Left colon (tissue), 2 donors: ENCODE data around the gene NCKAP5L. TPM values are rescaled to one million over a fixed set of nuclear protein-coding genes. Genes with fewer than 3 reads are reported as not detected.
A peak's percentile ranks its signal among the peaks of the same experiment; 100 is the strongest.
"Not testable (repeated sequence)": the region's sequence is repeated elsewhere in the genome, so short reads cannot be mapped to it uniquely, and the experiment has no call there.

Source experiments
- ATAC-seq: fragments of 200-7000 bp; cut with Tn5 transposase; one replicate; pipeline ENCODE4 v1.9.1; 2020; ENCODE audit warnings: mild to moderate bottlenecking, moderate library complexity
- DNase-seq, 2 donors: peaks; one replicate each; pipeline ENCODE4 v3.0.0-alpha.2; 2020
- intact Hi-C, 2 donors: fragments of 100-400 bp; cut with DNase I in 1 of 2; cut with micrococcal nuclease in 1 of 2; formaldehyde crosslinking; loops; one replicate each; pipeline versions ENCODE4 v1.11.2 to v1.14.0; 2022; cut with DNase I, micrococcal nuclease
- long read RNA-seq: library from polyadenylated mRNA; unstranded; transcript quantifications from one replicate; pipeline ENCODE4 v2.0.0, GENCODE V29; 2021
- total RNA-seq, 2 donors: library from RNA; stranded (reverse); fragmentation: NEBNext Ultra II Directional; extraction: Animal tissue kit (Norgen Biotek cat#: 25700); gene quantifications; one replicate each; pipeline ENCODE4 v1.2.1, GENCODE V29; 2021
- donor health status: DM: no; HTN: no; CAD: no.
- donor health status: DM: yes; HTN: yes; CAD: no.

Gene NCKAP5L, protein sequence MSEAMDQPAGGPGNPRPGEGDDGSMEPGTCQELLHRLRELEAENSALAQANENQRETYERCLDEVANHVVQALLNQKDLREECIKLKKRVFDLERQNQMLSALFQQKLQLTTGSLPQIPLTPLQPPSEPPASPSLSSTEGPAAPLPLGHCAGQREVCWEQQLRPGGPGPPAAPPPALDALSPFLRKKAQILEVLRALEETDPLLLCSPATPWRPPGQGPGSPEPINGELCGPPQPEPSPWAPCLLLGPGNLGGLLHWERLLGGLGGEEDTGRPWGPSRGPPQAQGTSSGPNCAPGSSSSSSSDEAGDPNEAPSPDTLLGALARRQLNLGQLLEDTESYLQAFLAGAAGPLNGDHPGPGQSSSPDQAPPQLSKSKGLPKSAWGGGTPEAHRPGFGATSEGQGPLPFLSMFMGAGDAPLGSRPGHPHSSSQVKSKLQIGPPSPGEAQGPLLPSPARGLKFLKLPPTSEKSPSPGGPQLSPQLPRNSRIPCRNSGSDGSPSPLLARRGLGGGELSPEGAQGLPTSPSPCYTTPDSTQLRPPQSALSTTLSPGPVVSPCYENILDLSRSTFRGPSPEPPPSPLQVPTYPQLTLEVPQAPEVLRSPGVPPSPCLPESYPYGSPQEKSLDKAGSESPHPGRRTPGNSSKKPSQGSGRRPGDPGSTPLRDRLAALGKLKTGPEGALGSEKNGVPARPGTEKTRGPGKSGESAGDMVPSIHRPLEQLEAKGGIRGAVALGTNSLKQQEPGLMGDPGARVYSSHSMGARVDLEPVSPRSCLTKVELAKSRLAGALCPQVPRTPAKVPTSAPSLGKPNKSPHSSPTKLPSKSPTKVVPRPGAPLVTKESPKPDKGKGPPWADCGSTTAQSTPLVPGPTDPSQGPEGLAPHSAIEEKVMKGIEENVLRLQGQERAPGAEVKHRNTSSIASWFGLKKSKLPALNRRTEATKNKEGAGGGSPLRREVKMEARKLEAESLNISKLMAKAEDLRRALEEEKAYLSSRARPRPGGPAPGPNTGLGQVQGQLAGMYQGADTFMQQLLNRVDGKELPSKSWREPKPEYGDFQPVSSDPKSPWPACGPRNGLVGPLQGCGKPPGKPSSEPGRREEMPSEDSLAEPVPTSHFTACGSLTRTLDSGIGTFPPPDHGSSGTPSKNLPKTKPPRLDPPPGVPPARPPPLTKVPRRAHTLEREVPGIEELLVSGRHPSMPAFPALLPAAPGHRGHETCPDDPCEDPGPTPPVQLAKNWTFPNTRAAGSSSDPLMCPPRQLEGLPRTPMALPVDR (N-terminal part only)
- 1 to 10 TPM; 3.7 to 4.8 TPM for total RNA-seq
- long read RNA-seq, partial matches to known transcripts = 1 of 1 reads
- long read RNA-seq, other reads (novel, unspliced or antisense) = 0 of 1 reads

DNA sequence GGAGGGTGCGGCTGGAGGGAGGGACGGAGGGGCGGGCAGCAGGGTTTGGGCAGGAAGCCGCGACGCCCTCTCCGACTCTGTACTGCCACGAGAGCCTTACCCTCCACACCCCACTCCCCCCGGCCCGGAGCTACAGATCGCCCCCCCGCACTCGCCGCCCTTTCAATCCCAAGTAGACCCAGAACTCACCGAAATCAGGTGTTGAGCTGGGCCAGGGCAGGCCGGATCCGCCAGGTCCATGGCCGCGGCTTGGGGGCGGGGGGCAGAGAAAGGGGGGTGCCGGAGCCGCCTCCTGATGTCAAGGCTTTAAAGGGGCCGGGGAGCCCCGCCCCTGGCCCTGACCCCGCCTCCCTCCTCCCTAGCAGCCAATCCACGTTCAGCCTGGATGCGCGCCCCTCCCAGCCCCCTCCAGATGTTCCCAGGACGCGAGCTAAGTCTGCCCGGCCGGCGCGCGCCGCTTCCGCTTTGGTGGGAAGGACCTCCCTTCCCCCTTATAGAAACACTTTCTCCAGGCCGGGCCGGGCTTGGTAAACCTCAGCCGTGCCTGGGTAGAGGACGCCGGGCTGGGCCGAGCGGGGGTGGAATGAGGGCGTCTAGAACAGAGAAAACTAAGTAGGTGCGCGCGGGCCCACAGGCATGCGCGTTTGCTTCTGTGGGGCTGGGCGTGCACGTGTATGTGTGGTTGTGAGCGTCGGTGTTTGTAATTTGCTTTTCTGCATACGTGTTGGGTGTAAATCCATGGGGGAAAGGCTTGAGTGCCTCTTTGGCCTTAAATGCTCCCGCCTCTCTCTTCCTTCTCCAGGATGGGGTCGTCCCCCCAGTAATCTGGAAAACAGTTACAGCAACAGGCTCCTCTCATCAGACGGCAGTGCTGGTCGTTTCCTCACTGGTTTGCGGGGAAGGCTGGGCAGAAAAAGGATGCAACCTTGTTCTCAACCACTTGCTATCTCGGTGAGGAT is at the start of gene NCKAP5L:
Gene NCKAP5L (minus strand): TSS at position 281 of the 959 bp plus-strand sequence. CDS start 24,369 bp downstream, outside the sequence.
- intact Hi-C loops = no loop called here
- ATAC-seq (peak; percentile 98), DNase-seq (peak; percentile 97 to 98)

DNA sequence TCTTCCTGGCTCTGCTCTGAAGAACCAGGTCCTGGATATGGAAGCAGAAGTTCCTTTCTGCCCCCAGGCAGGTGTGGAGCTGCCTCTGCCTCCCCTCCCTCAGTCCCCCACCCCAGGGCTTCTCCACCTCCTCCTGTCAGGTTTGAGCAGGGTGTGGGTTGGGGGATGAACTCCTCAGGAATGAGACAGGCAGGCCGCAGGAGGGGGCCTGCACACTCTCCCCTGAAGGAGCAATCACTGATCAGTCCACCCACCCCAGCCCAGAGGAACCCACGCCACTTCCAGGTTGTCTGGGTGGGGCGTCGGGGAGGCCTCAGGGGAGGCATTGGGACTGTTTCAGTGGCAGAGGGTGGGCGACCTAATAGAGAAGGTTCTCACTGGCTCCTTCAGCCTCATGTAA is 48.9 kb upstream of the NCKAP5L start:
- intact Hi-C loops = no loop called here
- ATAC-seq (no peak), DNase-seq (peak in 1 of 2 donors; percentile 6)

DNA sequence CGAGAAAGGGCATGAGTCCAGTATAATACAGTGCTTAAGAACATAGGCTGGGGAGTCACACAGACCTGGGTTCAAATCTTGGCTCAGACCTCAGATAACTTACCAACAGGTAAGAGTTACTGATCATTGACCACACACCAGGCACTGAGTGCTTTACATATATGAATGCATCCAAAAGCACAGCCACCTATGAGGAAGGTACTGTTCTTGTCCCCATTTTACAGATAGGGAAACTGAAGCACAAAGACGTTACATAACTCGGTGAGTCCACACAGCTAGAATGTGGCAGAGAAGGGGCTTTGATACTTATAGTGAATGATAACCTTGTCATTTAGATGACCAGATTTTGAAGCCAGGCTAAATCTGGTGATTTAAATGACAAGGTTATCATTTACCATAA is 47.9 kb upstream of the NCKAP5L start:
- intact Hi-C loops = no loop called here
- no peak for ATAC-seq

DNA sequence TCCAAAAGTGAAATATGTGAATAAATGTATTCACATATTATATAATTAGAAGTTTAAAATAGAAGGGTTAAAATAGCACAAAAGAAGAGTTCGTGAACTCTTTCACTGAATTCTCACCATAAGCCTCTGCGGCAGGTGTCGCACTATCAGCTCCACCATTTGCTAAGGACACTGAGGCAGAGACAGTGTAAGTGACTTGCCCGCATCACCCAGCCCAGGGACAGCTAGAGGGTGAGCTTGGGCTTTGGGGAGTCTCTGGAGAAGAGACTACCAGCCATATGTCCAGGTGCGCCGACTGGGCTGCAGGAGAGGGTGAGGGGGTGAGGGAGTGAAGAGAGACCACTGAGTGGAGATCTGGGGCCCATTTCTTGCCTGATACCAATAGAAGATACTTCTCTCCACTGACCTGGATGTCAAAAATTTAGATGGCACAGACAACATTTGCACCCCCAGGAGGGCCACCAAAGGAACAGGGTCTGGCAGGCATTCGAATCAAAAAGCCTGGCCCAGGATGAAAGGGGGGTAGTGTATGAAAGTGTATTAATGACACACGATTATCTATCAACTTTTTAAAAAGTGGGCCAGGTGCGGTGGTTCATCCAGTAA is 47.0 kb upstream of the NCKAP5L start:
- ATAC-seq (no peak), DNase-seq (peak in 1 of 2 donors; percentile 9)
- intact Hi-C loops = no loop called here

More for the DNA sequence above, 47.9 kb upstream of the NCKAP5L start:
- no peak for DNase-seq

DNA sequence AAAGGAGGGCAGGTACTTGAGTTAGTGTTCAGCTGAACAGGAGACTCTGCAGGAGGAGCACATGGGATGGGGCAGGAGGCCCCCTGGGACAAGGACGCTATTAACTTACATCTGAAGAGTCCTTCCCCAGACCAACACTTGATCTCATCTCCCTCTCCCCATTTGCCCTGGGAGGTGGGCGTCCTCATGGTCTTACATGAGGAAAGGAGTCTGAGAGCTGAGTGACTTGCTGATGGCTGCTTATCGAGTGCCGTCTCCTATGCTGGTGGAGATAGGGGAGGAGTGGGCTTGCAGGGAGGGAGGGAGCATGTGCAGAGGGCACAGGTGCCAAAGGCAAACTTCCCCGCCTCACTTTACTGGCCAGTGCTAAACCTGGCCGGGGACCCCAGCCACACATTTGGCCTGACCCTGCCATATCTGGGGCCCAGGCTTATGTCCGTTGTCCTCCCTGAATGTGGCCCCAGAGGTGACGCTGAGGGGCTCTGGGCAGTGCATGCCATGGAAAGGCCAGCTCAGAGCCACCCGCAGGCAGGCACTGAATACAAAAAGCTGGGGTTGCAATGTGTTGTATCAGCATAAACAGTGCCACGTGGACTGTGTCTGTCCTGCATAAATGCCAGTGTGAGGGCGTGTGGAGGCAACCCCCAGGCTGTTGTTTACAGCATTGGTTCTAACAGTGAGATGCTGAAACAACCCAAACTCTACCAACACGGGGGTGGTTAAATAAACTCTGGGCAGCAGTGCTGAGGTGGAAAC is 46.1 kb upstream of the NCKAP5L start:
- DNase-seq = peak in 1 of 2 donors; percentile 8
- intact Hi-C loops = no loop called here

DNA sequence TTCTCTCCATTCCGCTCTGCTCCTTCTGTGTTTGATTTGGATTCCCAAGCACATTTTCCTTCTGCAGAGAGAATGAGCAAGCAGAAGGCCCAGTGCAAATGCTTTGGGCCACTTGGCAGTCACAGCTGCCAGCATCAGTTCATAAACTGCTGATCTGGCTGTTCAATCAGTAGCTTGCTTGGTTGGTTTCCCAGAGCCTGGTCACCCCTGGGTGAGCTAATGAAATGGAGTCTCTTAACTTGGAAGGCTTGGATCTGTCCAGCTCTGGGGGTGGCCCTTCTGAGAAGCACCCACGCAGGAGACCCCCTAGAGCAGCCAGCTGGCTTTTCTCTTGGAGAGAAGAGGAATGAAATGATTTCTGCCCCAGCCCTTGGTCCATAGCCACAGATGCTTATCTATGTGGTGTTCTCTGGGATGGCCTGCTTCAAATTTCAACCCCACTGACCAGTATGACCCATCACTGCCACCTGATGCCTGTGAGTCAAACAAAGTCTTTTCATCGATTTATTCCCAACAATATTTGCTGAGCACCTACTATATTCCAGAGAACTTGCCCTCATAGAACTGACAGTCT is 45.2 kb upstream of the NCKAP5L start:
- ATAC-seq (no peak), DNase-seq (no peak)
- intact Hi-C loops = no loop called here

More for the DNA sequence above, 46.1 kb upstream of the NCKAP5L start:
- no peak for ATAC-seq

DNA sequence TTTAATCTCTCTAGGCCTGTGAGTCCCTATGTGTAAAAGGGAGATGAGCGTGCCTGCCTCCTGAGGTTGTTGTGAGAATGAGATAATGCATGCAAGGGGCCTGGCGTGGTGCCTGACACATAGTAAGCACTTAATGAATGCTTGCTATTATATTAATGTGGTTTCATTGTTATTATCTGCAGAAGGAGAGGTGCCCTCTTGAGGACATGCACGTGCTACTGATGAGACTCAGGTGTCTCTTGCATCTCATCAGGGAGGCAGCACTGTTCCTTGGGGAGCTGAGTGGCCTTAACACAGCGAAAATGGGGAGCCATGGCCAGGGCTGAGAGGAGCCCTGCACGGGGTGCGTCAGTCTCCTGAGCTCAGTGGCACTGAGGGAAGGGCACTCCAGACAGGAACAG is 44.6 kb upstream of the NCKAP5L start:
- DNase-seq = no peak
- no peak for ATAC-seq
- intact Hi-C loops = no loop called here

DNA sequence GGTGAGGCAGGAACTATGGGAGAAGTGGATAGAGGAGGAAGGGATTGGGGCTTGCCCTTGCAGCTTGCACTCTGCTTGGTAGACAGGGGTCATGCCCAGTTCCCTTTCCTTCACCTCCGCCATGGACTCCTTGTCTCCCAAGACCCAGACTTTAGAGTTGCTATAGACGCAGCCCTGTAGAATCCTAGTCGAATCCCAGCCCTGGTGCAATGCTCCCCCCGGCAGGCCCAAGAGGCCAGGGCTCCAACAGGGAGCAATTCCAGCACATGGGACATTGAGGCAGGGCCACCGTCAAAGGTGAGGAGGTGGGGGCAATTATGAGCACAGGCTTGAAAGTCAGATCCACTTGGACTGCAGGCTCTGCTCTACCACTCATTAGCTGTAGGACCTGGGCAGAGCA is 44.2 kb upstream of the NCKAP5L start:
- intact Hi-C loops = no loop called here
- DNase-seq = no peak
- ATAC-seq = no peak

DNA sequence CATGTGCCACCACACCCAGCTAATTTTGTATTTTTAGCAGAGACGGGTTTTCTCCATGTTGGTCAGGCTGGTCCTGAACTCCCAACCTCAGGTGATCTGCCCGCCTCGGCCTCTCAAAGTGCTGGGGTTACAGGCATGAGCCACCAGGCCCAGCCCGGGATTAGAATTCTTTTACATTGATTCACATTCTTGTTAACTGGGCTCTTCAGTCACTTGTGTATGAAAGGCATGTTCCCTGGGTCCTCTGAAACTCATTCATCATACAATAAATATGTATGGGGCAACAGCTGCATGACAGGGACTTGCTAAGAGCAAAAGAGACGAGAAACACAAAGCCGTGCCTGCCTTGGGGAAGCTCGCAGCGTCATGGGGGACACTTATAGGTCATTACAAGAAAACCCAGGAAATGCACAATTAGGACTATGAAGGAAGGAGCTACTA is 43.6 kb upstream of the NCKAP5L start:
- ATAC-seq, intact Hi-C loops, DNase-seq: not testable (repeated sequence)

DNA sequence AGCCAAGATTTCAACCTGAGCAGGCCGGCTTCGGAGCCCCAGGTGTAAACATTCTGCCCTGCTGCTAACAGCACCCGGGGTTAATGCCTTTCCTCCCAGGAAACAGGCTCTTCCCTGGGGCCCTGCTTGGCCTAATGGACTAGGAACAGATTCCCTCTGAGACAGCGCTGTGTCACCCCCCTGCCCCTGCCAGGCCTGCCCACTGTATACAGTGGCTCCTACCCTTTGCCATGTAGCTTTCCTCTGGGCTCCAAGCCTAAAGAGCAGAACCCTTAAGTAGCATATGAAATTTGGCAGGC is 43.0 kb upstream of the NCKAP5L start:
- intact Hi-C loops = no loop called here
- ATAC-seq (no peak), DNase-seq (no peak)

DNA sequence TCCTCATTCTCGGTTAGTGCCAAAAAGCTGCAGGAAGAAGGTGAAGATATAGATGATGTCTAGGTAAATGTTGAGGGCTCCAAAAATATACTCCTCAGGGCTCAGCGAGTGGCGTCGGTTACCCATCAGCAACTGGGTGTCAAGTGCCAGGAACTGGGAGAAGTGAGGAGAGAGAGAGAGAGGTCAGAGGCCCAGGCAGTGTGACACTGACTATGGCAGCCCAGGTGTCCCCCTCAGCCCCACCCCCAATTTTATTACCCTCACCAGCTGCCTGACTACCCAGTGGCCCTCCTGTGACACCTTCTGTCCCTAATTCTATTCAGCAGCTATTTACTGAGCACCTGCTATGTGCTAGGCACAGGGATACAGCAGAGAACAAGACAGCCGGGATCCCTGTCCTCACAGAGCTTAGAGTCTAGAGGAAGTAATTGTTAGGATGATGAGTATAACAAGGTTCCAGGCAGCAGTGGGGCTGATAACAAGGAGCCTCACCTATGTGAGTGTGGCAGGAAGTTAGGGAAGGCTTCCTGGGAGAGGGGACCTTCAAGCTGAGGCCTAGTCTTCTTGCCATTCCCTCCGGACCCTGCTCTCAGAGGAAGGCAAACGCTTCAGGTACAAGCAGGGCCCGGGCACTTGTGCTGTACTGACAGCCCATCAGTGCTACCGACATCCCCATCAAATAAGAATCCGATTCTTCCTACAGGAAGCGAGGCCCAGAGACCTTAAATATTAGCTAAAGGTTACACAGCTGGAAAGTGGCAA is 42.5 kb upstream of the NCKAP5L start:
- intact Hi-C loops = no loop called here
- DNase-seq (no peak), ATAC-seq (no peak)

DNA sequence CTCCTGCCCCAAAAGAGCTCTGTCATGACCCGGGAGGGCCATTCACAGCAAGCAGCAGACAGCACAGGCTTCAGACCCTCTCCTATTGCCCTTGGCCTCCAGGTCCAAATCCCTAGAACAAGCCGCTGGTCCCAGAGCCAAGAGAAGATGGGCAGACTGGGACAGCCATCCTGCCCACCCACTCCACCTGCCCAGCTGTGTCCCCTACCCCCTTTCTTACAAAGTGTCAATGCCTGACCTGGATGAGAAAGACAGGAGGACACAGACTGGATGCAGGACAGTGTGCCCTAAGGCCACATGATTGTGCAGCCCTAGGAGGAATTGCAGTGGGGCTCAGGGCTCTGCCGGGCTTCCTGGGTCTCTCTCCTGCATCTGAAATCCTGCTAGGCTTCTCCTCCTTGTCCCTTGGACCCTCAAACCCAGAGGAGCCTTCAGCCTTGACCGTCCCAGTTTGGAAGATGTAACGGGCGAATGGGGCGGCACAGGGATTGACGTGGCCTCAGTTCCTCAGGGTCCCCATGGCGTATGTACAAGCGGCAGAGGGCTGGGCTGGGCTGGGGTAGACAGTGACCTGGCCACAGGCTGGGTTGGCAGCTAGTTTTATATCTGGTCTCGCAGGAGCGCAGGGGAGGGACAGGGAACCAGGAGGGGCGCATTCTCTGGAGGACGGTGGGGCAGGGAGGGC is 41.7 kb upstream of the NCKAP5L start:
- DNase-seq = no peak
- no peak for ATAC-seq
- intact Hi-C loops = loop anchor here in 1 of 2 donors (5.0 kb wide), 1 partner anchor 77 kb away; no protein-coding TSS in a partner anchor

DNA sequence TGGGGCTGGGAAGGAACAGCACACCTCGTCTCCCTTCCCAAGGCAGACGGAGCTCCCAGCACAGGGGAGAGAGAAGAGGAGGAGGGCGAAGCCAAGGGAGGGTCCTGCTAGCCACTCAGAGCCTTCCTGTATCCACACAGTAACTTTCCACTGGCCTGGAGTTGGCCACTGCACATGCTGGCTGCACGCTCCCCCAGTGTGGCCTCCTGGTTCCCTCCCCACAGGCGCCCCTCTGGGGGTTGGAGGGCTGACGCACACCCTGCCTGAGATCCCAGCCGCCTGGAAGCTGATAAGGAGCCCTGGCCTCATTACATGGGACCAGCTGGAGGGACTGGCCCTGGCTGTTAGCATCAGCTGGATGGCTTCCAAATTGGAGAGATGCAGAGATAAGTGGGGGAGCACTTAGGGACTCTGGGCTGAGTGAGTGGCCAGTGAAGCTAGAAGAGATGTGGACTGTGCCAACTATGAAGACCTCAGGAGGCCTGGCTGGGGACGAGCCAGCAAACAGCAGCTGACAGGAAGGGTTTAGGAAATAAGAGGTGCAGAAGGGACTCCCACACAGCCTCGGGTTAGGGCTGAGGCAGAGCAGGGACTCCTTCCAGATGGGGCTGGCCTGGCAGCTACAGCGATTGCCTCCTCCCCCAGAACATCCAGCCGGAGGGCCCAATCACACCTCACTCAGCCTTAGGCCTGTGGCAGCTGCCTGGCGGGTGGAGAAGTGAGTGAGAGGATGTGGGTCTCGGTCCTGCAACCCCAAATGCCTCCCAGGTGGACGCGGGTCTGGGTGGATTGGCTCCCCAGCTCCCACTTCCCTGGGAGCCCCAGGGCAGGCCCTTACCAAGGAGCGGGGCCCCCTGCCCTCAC is 41.0 kb upstream of the NCKAP5L start:
- ATAC-seq (peak; percentile 31), DNase-seq (peak; percentile 47 to 73)
- intact Hi-C loops = loop anchor here in 1 of 2 donors (5.0 kb wide), 1 partner anchor 78 kb away; no protein-coding TSS in a partner anchor

DNA sequence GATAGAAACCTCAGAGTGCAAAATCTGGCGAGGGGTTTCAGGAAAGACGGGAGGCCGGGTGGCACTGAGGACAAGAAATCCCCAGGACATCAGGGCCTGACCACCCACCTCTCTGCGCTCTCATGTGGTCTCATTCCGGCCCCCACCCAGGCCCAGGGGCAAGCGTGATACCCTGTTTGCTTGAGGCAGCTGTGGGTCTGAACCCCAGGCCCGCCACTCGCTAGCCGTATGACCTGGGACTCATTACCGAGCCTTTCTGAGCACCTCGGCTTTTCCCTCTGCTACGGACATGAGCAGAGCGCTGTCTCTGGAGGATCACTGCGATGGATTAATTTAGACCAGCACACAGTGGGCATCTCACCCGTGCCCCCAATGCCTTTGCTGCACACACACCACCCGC is 40.2 kb upstream of the NCKAP5L start:
- ATAC-seq (no peak), DNase-seq (no peak)
- intact Hi-C loops = loop anchor here in 1 of 2 donors (5.0 kb wide), 1 partner anchor 79 kb away; no protein-coding TSS in a partner anchor
